MCF 10A (cell line): ENCODE data around the gene HIRIP3. TPM values are rescaled to one million over a fixed set of nuclear protein-coding genes. Genes with fewer than 3 reads are reported as not detected.

ENCODE experiments used
- BruUV-seq: library from RNA; stranded (reverse); fragments of 400-500 nt; replicated peaks from 2 replicates; lab custom pipeline; 2021; lab: Mats Ljungman, UMichigan
- CTCF ChIA-PET: fragments of 300-600 bp; sonication (Branson Sonifier 250); formaldehyde crosslinking; extraction: SDS; loops from one replicate; lab custom pipeline; 2021; ENCODE audit warnings: antibody characterized with exemption, inconsistent platforms; lab: Yijun Ruan, JAX
- POLR2A ChIA-PET: fragments of 300-600, 350-650 bp; sonication (Branson Sonifier 250); formaldehyde crosslinking; extraction: SDS; loops from one replicate; lab custom pipeline; 2020; ENCODE audit warnings: antibody characterized with exemption, inconsistent platforms; lab: Yijun Ruan, JAX
- DNase-seq: peaks from one replicate; pipeline ENCODE4 v3.0.0-alpha.2; 2018; ENCODE audit not compliant: unreplicated experiment
- H3K27ac Mint-ChIP-seq: one replicate; pipeline ENCODE4 v1.8.0; 2022; ENCODE audit warnings: mild to moderate bottlenecking, low read depth, mixed read lengths; ENCODE audit not compliant: unreplicated experiment
- H3K27me3 Mint-ChIP-seq: one replicate; pipeline ENCODE4 v1.8.0; 2022; ENCODE audit warnings: mixed read lengths; ENCODE audit not compliant: insufficient read depth, unreplicated experiment
- H3K36me3 Mint-ChIP-seq: one replicate; pipeline ENCODE4 v1.8.0; 2022; ENCODE audit warnings: mild to moderate bottlenecking, moderate library complexity, mixed read lengths; ENCODE audit not compliant: insufficient read depth, unreplicated experiment
- H3K4me1 Mint-ChIP-seq: one replicate; pipeline ENCODE4 v1.8.0; 2022; ENCODE audit warnings: mixed read lengths; ENCODE audit not compliant: insufficient read depth, unreplicated experiment
- H3K4me3 Mint-ChIP-seq: one replicate; pipeline ENCODE4 v1.8.0; 2022; ENCODE audit warnings: mild to moderate bottlenecking, moderate library complexity, mixed read lengths; ENCODE audit not compliant: unreplicated experiment
- H3K9me3 Mint-ChIP-seq: one replicate; pipeline ENCODE4 v1.8.0; 2022; ENCODE audit warnings: mixed read lengths; ENCODE audit not compliant: unreplicated experiment
- intact Hi-C: fragments of 100-400 bp; cut with micrococcal nuclease; formaldehyde crosslinking; loops from 2 replicates; pipeline ENCODE4 v1.14.1; 2022
- total RNA-seq: library from RNA; stranded (reverse); gene quantifications from 2 replicates; pipeline ENCODE4 v1.2.3, GENCODE V29; 2022
- TF ChIP-seq, protein P1 (sequence below): fragments of 200-600 bp; IDR thresholded peaks from one replicate; pipeline ENCODE4 v1.8.0; 2022; ENCODE audit warnings: antibody characterized with exemption, mild to moderate bottlenecking; ENCODE audit not compliant: unreplicated experiment

HIRIP3 gene
- total RNA-seq, 1 experiment from 2014 or later, result 20.7 TPM

DNA sequence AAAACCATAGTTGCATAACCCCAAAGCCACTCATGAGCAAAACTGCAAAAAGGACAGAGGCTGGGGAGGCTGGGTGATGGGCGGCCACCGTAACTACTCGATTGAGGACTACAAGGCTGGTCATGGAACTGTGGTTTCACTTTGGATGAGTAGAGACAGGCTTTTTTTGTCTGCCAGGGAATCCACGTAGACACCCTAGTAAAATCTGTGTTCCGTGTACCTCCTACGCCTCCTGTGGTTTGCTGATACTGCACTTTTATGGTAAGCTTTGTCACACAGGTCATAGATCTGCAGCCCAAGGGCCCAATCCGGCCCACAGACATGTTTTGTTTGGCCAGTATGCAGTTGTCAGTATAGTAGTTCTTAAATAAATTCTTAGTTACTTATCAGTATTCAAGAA, 37.9 kb upstream of the HIRIP3 start:
- BruUV-seq, result no TSS peak
- TF ChIP-seq, protein P1, sequence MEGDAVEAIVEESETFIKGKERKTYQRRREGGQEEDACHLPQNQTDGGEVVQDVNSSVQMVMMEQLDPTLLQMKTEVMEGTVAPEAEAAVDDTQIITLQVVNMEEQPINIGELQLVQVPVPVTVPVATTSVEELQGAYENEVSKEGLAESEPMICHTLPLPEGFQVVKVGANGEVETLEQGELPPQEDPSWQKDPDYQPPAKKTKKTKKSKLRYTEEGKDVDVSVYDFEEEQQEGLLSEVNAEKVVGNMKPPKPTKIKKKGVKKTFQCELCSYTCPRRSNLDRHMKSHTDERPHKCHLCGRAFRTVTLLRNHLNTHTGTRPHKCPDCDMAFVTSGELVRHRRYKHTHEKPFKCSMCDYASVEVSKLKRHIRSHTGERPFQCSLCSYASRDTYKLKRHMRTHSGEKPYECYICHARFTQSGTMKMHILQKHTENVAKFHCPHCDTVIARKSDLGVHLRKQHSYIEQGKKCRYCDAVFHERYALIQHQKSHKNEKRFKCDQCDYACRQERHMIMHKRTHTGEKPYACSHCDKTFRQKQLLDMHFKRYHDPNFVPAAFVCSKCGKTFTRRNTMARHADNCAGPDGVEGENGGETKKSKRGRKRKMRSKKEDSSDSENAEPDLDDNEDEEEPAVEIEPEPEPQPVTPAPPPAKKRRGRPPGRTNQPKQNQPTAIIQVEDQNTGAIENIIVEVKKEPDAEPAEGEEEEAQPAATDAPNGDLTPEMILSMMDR, result no peak
- POLR2A ChIA-PET, result interaction anchor here (0.7 kb wide), 1 partner anchor 225 kb away, joined by 3 read pairs; no protein-coding TSS in a partner anchor
- CTCF ChIA-PET, result interaction anchor here (0.5 to 3.7 kb wide), 13 partner anchors 9 to 401 kb away, joined by 3 to 43 read pairs (median 4); partner anchors contain the start of gene TMEM219
- Mint-ChIP-seq H3K4me1 (no peaks in the 10 kb centered on the region), H3K27ac (no peak overlapping the region), H3K27me3 (peaks cover 24% of the 10 kb centered on the region), H3K9me3 (no peaks in the 10 kb centered on the region), H3K36me3 (no peaks in the 10 kb centered on the region), H3K4me3 (no peak overlapping the region)
- no peak for DNase-seq
- intact Hi-C loops, result no loop called here

DNA sequence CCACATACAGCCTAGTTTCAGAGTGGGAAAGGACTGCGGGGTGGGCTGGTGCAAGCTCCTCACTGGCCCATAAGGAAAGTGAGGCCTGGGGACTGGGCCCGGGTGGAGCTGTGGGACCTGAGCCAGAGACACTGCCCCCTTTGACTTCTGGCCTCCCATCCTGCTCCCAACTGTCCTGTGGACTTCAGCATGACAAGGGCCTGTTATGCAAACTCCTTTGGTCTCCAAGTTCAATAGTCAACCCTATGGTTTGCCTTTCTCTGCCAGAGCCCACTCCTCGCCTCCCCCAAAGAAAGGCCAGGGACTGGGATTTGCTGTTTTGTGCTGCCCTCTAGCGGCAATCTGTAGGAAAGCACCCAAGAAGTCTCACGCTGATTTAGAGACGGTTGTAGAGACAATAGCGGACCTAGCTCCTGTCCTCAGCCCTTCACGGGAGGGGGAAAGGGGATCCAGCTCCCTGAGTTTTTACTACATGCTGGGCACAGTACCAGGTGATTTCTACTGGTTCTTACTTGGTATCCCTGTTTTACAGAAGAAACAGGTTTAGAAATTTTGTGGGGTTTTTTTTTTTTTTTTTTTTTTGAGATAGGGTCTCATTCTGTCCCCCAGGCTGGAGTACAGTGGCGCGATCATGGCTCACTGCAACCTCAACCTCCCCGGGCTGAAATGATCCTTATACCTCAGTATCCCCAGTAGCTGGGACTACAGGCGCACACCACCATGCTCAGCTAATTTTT, 36.8 kb upstream of the HIRIP3 start:
- H3K4me3 Mint-ChIP-seq, result no peak overlapping the region
- POLR2A ChIA-PET, result interaction anchor here (0.5 to 1.3 kb wide), 9 partner anchors 10 to 164 kb away, joined by 3 to 5 read pairs (median 3); partner anchors contain the start of gene ALDOA
- no peak overlapping the region for H3K27ac Mint-ChIP-seq
- peak; percentile 72 for DNase-seq
- intact Hi-C loops, result no loop called here
- no TSS peak for BruUV-seq
- H3K4me1 Mint-ChIP-seq, result no peaks in the 10 kb centered on the region
- H3K36me3 Mint-ChIP-seq, result no peaks in the 10 kb centered on the region
- TF ChIP-seq, protein P1, result peak; percentile 84
- H3K9me3 Mint-ChIP-seq, result no peaks in the 10 kb centered on the region
- H3K27me3 Mint-ChIP-seq, result peaks cover 34% of the 10 kb centered on the region
- CTCF ChIA-PET, result interaction anchor here (0.5 to 3.7 kb wide), 49 partner anchors 10 to 1170 kb away, joined by 3 to 43 read pairs (median 4); partner anchors contain the start of genes ASPHD1, C16orf92, KCTD13 and MVP

DNA sequence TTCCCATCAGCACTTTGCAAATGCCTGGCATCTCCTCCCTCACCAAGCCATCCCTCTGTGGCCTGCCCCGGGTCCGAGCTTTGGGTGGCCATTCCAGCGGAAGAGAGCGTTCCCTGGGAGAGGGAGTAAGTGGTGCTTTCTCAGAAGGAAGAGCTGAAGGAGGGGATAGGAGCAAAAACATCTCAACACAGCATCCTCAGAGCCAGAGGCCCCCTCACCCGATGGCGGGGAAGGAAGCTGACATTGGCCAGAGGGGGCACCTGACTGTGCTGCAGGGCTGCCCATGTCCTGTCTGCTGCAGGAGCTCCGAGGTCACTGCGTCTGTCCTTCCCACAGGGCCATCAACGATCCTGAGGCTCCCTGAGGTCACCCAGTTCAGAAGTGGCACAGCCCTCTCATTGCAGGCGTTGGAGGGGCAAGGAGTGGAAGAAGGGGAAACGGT, 36.1 kb upstream of the HIRIP3 start:
- no peaks in the 10 kb centered on the region for H3K4me1 Mint-ChIP-seq
- POLR2A ChIA-PET, result interaction anchor here (0.5 to 1.3 kb wide), 4 partner anchors 9 to 163 kb away, joined by 3 read pairs; no protein-coding TSS in a partner anchor

More for the DNA sequence above, 36.1 kb upstream of the HIRIP3 start:
- intact Hi-C loops, result no loop called here
- TF ChIP-seq, protein P1, result no peak
- peaks cover 42% of the 10 kb centered on the region for H3K27me3 Mint-ChIP-seq
- no peak overlapping the region for H3K4me3 Mint-ChIP-seq
- no TSS peak for BruUV-seq
- no peak overlapping the region for H3K27ac Mint-ChIP-seq
- CTCF ChIA-PET, result interaction anchor here (0.5 to 3.7 kb wide), 32 partner anchors 9 to 377 kb away, joined by 3 to 43 read pairs (median 6); partner anchors contain the start of genes C16orf92, KCTD13, MVP and PAGR1
- no peaks in the 10 kb centered on the region for H3K36me3 Mint-ChIP-seq
- DNase-seq, result no peak
- H3K9me3 Mint-ChIP-seq, result no peaks in the 10 kb centered on the region
